GM12878 (cell line): ENCODE measurements around the gene GNPTAB. TPM values are rescaled to one million over a fixed set of nuclear protein-coding genes. Genes with fewer than 3 reads are reported as not detected.

Experiments
- ATAC-seq: fragments of 200-7000 bp; cut with Tn5 transposase; 3 replicates; pipeline ENCODE4 v1.9.1; 2020; ENCODE audit warnings: mild to moderate bottlenecking, moderate library complexity
- BruUV-seq: library from RNA; stranded (reverse); fragments of 400-500 nt; replicated peaks from 2 replicates; lab custom pipeline; 2021; lab: Mats Ljungman, UMichigan
- CTCF ChIA-PET: fragments of 300-600 bp; sonication (Branson Sonifier 250); formaldehyde crosslinking; extraction: SDS; loops from one replicate; lab custom pipeline; 2021; ENCODE audit warnings: inconsistent platforms; lab: Yijun Ruan, JAX
- POLR2A ChIA-PET: fragments of 350-600 bp; formaldehyde crosslinking; extraction: SDS; loops from one replicate; lab custom pipeline; 2021; ENCODE audit warnings: inconsistent platforms; lab: Charles Lee
- RAD21 ChIA-PET: fragments of 300-600 bp; sonication (Branson Sonifier 250); formaldehyde crosslinking; loops from one replicate; lab custom pipeline; 2023; ENCODE audit warnings: antibody characterized with exemption; ENCODE audit not compliant: unreplicated experiment; lab: Charles Lee
- SMC1A ChIA-PET: fragments of 300-600 bp; sonication (Branson Sonifier 250); formaldehyde crosslinking; loops from one replicate; lab custom pipeline; 2023; ENCODE audit not compliant: unreplicated experiment, uncharacterized antibody; lab: Charles Lee
- DNase-seq: peaks from one replicate; pipeline ENCODE4 v3.0.0-alpha.2; 2011; ENCODE audit warnings: low read depth, low spot score
- FAIRE-seq: peaks from 3 replicates; lab custom pipeline; 2011; peaks lifted over from hg19 to GRCh38; lab: Jason Lieb, UNC
- H2AFZ ChIP-seq: 2 replicates; pipeline ENCODE4 v1.6.0; 2011; ENCODE audit warnings: low read depth, low read length, control low read depth; ENCODE audit not compliant: control insufficient read depth
- H3K27ac ChIP-seq: 2 replicates; pipeline ENCODE4 v1.5.1; 2011; ENCODE audit warnings: control low read depth; ENCODE audit not compliant: control insufficient read depth, insufficient read depth
- H3K27me3 ChIP-seq, 2 experiments: replicated peaks in 1 of 2; 2 replicates each; pipeline versions ENCODE4 v1.6.0 to v1.6.1; 2011; ENCODE audit warnings: low read length in 1 of 2; ENCODE audit not compliant: control insufficient read depth in 2 of 2, insufficient read depth in 2 of 2
- H3K36me3 ChIP-seq, 2 experiments: 2 replicates each; pipeline ENCODE4 v1.5.1; 2011; ENCODE audit warnings: low read length in 1 of 2; ENCODE audit not compliant: control insufficient read depth in 2 of 2, insufficient read depth in 2 of 2
- H3K4me1 ChIP-seq: 2 replicates; pipeline ENCODE4 v1.6.1; 2011; ENCODE audit warnings: mild to moderate bottlenecking, low read length, moderate library complexity, mixed read lengths; ENCODE audit not compliant: control insufficient read depth, insufficient read depth
- H3K4me2 ChIP-seq: 2 replicates; pipeline ENCODE4 v1.6.0; 2011; ENCODE audit warnings: control low read depth; ENCODE audit not compliant: control insufficient read depth, insufficient read depth
- H3K4me3 ChIP-seq: fragments of 200-600 bp; sonication (generic); 2 replicates; pipeline ENCODE4 v1.5.1; 2016
- H3K79me2 ChIP-seq: 2 replicates; pipeline ENCODE4 v1.6.0; 2011; ENCODE audit warnings: low read length; ENCODE audit not compliant: control insufficient read depth, insufficient read depth
- H3K9ac ChIP-seq: 2 replicates; pipeline ENCODE4 v1.8.0; 2011; ENCODE audit warnings: low read length, control low read depth, mixed read lengths; ENCODE audit not compliant: control insufficient read depth, insufficient read depth
- H3K9me3 ChIP-seq: replicated peaks from 3 replicates; pipeline ENCODE4 v1.5.1; 2011; ENCODE audit warnings: mild to moderate bottlenecking, low read length; ENCODE audit not compliant: control insufficient read depth, insufficient read depth
- H4K20me1 ChIP-seq: 2 replicates; pipeline ENCODE4 v1.6.0; 2011; ENCODE audit not compliant: control insufficient read depth, insufficient read depth
- BACH1 ChIP-seq: fragments of 450-650 bp; IDR thresholded peaks from 2 replicates; pipeline ENCODE4 v1.6.1; 2017; ENCODE audit warnings: mild to moderate bottlenecking, borderline replicate concordance
- CHD1 ChIP-seq: IDR thresholded peaks from 2 replicates; pipeline ENCODE4 v1.6.1; 2012; ENCODE audit warnings: low read depth, low read length, improper control_type of control experiment
- FOXK2 ChIP-seq: fragments of 450-650 bp; IDR thresholded peaks from 2 replicates; pipeline ENCODE4 v1.6.1; 2017; ENCODE audit warnings: mild to moderate bottlenecking, moderate library complexity
- KAT2A ChIP-seq: conservative IDR thresholded peaks from 2 replicates; pipeline ENCODE4 v1.6.1; 2011; ENCODE audit warnings: low read depth, low read length; ENCODE audit not compliant: control insufficient read depth
- MLLT1 ChIP-seq: fragments of 450-650 bp; IDR thresholded peaks from 2 replicates; pipeline ENCODE4 v1.6.1; 2016; ENCODE audit warnings: mild to moderate bottlenecking
- PAX5 ChIP-seq: IDR thresholded peaks from 2 replicates; pipeline ENCODE4 v1.6.1; 2011; ENCODE audit warnings: low read depth, low read length, borderline replicate concordance
- RELA ChIP-seq: fragments of 450-650 bp; IDR thresholded peaks from 2 replicates; pipeline ENCODE4 v1.8.0; 2014; ENCODE audit warnings: borderline replicate concordance; ENCODE audit not compliant: partially characterized antibody
- RELB ChIP-seq: fragments of 450-650 bp; IDR thresholded peaks from 2 replicates; pipeline ENCODE4 v1.6.1; 2017; ENCODE audit warnings: low read depth, mild to moderate bottlenecking, moderate library complexity
- SIX5 ChIP-seq: IDR thresholded peaks from 2 replicates; pipeline ENCODE4 v1.6.1; 2011; ENCODE audit warnings: mild to moderate bottlenecking, low read depth, low read length, moderate library complexity; ENCODE audit not compliant: severe bottlenecking
- YY1 ChIP-seq: IDR thresholded peaks from 2 replicates; pipeline ENCODE4 v1.6.1; 2011; ENCODE audit warnings: low read depth, mild to moderate bottlenecking, low read length
- ZBTB4 ChIP-seq: fragments of 450-650 bp; formaldehyde crosslinking; IDR thresholded peaks from 2 replicates; pipeline ENCODE4 v1.4.0; 2022; ENCODE audit warnings: mild to moderate bottlenecking, moderate library complexity
- ZBTB40 ChIP-seq: fragments of 450-650 bp; IDR thresholded peaks from 2 replicates; pipeline ENCODE4 v1.6.1; 2016; ENCODE audit warnings: mild to moderate bottlenecking, moderate library complexity, borderline replicate concordance
- WGBS: methylation state at CpG from one replicate; pipeline ENCODE4 v1.1.6; 2016; ENCODE audit warnings: low lambda C conversion rate; ENCODE audit not compliant: insufficient replicate concordance, insufficient coverage; ENCODE audit errors: missing lambda C conversion rate; 5-methylcytosine and 5-hydroxymethylcytosine counted together
- in situ Hi-C: fragments of 300-500 bp; cut with MboI; formaldehyde crosslinking; loops from 9 replicates; pipeline ENCODE4 v1.14.3; 2018; ENCODE audit warnings: mixed read lengths
- intact Hi-C: fragments of 100-400 bp; cut with micrococcal nuclease; formaldehyde crosslinking; loops from one replicate; pipeline ENCODE4 v1.14.2; 2022; ENCODE audit not compliant: unreplicated experiment
- polyA plus RNA-seq, 11 experiments: library from polyadenylated mRNA; depleted of rRNA in 4 of 11; unstranded in 6 of 11; stranded (reverse) in 5 of 11; fragments of >200 nt; fragmentation: Nextera tagmentation in 4 of 11; fragmentation: Illumina TruSeq in 1 of 11; extraction: Ambion mirVana in 4 of 11; extraction: Trizol in 1 of 11; gene quantifications; 1 replicate in 1 of 11; 2 replicates in 10 of 11; pipeline versions ENCODE4 v1.2.1 to v1.2.3, GENCODE V29; 2011 to 2016; ENCODE audit warnings: inconsistent platforms in 2 of 11, missing spikeins in 2 of 11, low read depth in 1 of 11
- total RNA-seq, 4 experiments: library from RNA; depleted of rRNA in 3 of 4; stranded (reverse); fragments of >200 nt in 3 of 4; fragmentation: Illumina TruSeq in 1 of 4; extraction: Trizol in 1 of 4; gene quantifications; 2 replicates each; pipeline versions ENCODE4 v1.2.1 to v1.2.3, GENCODE V29; 2013 to 2021

The GNPTAB gene
- total and polyA plus RNA-seq, 10 of the 15 experiments (the other 5 are each of a cell fraction or from before 2014, with no cell fraction given) = 9.8 to 38.9 (median 35.3) TPM

- in situ Hi-C loops = no loop called here
- no peaks in the 10 kb centered on the region for H3K27me3 ChIP-seq
- no peak overlapping the region; the same call in 1 of the 2 replicates for H3K4me2 ChIP-seq
- peaks cover 0 to 5% of the 10 kb centered on the region in 2 experiments; a peak in 2 of 4 replicates for H3K36me3 ChIP-seq
- intact Hi-C loops = no loop called here
- no peaks in the 10 kb centered on the region for H3K9me3 ChIP-seq
- peaks cover 10% of the 10 kb centered on the region for H3K4me1 ChIP-seq
- ATAC-seq = no peak
- FAIRE-seq = no peak
- no peak overlapping the region for H2AFZ ChIP-seq
- WGBS = 84% methylated on average over 4 of the region's 4 CpGs
- H3K9ac ChIP-seq = no peak overlapping the region
- SMC1A ChIA-PET = no interaction called here
- H3K4me3 ChIP-seq = no peak overlapping the region
- POLR2A ChIA-PET = interaction anchor here (0.5 kb wide), 1 partner anchor 57 kb away, joined by 3 read pairs; no protein-coding TSS in a partner anchor
- H3K79me2 ChIP-seq = no peaks in the 10 kb centered on the region; the same call in 1 of the 2 replicates
- RAD21 ChIA-PET = no interaction called here
- no peak for DNase-seq
- H3K27ac ChIP-seq = no peak overlapping the region; the same call in 1 of the 2 replicates
- CTCF ChIA-PET = interaction anchor here (6.2 to 6.9 kb wide), 2 partner anchors 32 to 44 kb away, joined by 29 to 84 read pairs; partner anchors contain the start of gene GNPTAB
- BruUV-seq = no TSS peak
- no peaks in the 10 kb centered on the region for H4K20me1 ChIP-seq
- no peak for TF ChIP-seq ZBTB40
- no peak for TF ChIP-seq MLLT1
- no peak for TF ChIP-seq ZBTB4 (CRISPR knock-in tag)
- 0 out of 2 replicates have a peak, but pooled peaks have one; percentile 20 for TF ChIP-seq RELB
- no peak for TF ChIP-seq RELA
- 0 out of 2 replicates have a peak, but pooled peaks have one; percentile 32 for TF ChIP-seq YY1
- TF ChIP-seq CHD1 = no peak
- no peak for TF ChIP-seq PAX5
- TF ChIP-seq BACH1 = no peak
- TF ChIP-seq SIX5 = no peak
- no peak for TF ChIP-seq FOXK2
- no peak for TF ChIP-seq KAT2A
These were observed 35.0 kb downstream of the GNPTAB start for GRCh38 chr12:101795786-101796185.
